A549 (cell line): Measurements from ENCODE around the gene WFDC5. TPM values are rescaled to one million over a fixed set of nuclear protein-coding genes. Genes with fewer than 3 reads are reported as not detected.
A peak's percentile ranks its signal among the peaks of the same experiment; 100 is the strongest.

Experiments used
- ATAC-seq, 2 experiments: fragments of 200-7000 bp in 1 of 2; fragments of >200 bp in 1 of 2; cut with Nextera tagmentation in 1 of 2; cut with Tn5 transposase in 1 of 2; 3 replicates each; pipeline versions ENCODE4 v1.8.0 to v1.9.1; 2018 to 2020; ENCODE audit warnings: mild to moderate bottlenecking in 1 of 2, moderate library complexity in 1 of 2
- CTCF ChIA-PET: fragments of 300-600 bp; sonication (Branson Sonifier 250); formaldehyde crosslinking; extraction: SDS; loops from one replicate; lab custom pipeline; 2021; ENCODE audit warnings: antibody characterized with exemption, inconsistent platforms; lab: Yijun Ruan, JAX
- POLR2A ChIA-PET: fragments of 350-600 bp; formaldehyde crosslinking; extraction: SDS; loops from one replicate; lab custom pipeline; 2021; ENCODE audit warnings: antibody characterized with exemption, inconsistent platforms; lab: Yijun Ruan, JAX
- DNase-seq, 2 experiments: peaks; one replicate each; pipeline versions ENCODE4 v3.0.0 to v3.0.0-alpha.2; 2011 to 2016; ENCODE audit warnings: low read depth in 1 of 2, low spot score in 1 of 2
- FAIRE-seq: peaks from 2 replicates; lab custom pipeline; 2011; peaks lifted over from hg19 to GRCh38; lab: Jason Lieb, UNC
- H3K27ac ChIP-seq, 2 experiments: fragments of >200 bp; sonication (Bioruptor Twin); formaldehyde crosslinking; 3 replicates each; pipeline ENCODE4 v1.5.1; 2016 to 2017
- H3K4me1 ChIP-seq: fragments of >200 bp; sonication (Bioruptor Twin); formaldehyde crosslinking; 3 replicates; pipeline ENCODE4 v1.6.1; 2016
- H3K4me2 ChIP-seq: fragments of >200 bp; sonication (Bioruptor Twin); formaldehyde crosslinking; 3 replicates; pipeline ENCODE4 v1.6.1; 2016
- H3K4me3 ChIP-seq: fragments of >200 bp; sonication (Bioruptor Twin); formaldehyde crosslinking; 3 replicates; pipeline ENCODE4 v1.5.1; 2016
- H3K9me3 ChIP-seq: fragments of >200 bp; sonication (Bioruptor Twin); formaldehyde crosslinking; 3 replicates; pipeline ENCODE4 v1.6.1; 2016
- ATOH8 ChIP-seq: fragments of 250-450 bp; sonication (Bioruptor Pico); IDR thresholded peaks from 2 replicates; pipeline ENCODE4 v1.5.0; 2020; ENCODE audit warnings: low read depth, mild to moderate bottlenecking, moderate library complexity
- CBX2 ChIP-seq: fragments of 200-600 bp; sonication (generic); IDR thresholded peaks from 2 replicates; pipeline ENCODE4 v1.6.1; 2016; ENCODE audit warnings: low read depth, mild to moderate bottlenecking, borderline replicate concordance
- CBX8 ChIP-seq: fragments of 200-600 bp; sonication (generic); IDR thresholded peaks from 2 replicates; pipeline ENCODE4 v1.6.1; 2016
- CHD4 ChIP-seq: fragments of 200-600 bp; sonication (generic); IDR thresholded peaks from 2 replicates; pipeline ENCODE4 v1.6.1; 2016; ENCODE audit warnings: antibody characterized with exemption, mild to moderate bottlenecking, borderline replicate concordance
- CTCF ChIP-seq: fragments of >200 bp; sonication (Bioruptor Twin); formaldehyde crosslinking; IDR thresholded peaks from 3 replicates; pipeline ENCODE4 v1.5.1; 2016
- EHF ChIP-seq: fragments of 250-450 bp; sonication (Bioruptor Pico); IDR thresholded peaks from 2 replicates; pipeline ENCODE4 v1.5.0; 2020; ENCODE audit warnings: mild to moderate bottlenecking
- EHMT2 ChIP-seq: fragments of 200-600 bp; sonication (generic); IDR thresholded peaks from 2 replicates; pipeline ENCODE4 v1.6.1; 2016; ENCODE audit warnings: antibody characterized with exemption, low read depth, mild to moderate bottlenecking, moderate library complexity
- EP300 ChIP-seq, 2 experiments: fragments of >200 bp; sonication (Bioruptor Twin); formaldehyde crosslinking; IDR thresholded peaks; 2 replicates in 1 of 2; 3 replicates in 1 of 2; pipeline ENCODE4 v1.6.1; 2016 to 2017
- HOXB13 ChIP-seq: fragments of 250-450 bp; sonication (Bioruptor Pico); IDR thresholded peaks from 2 replicates; pipeline ENCODE4 v1.5.0; 2020; ENCODE audit warnings: low read depth, mild to moderate bottlenecking, moderate library complexity
- KDM1A ChIP-seq: fragments of 200-600 bp; sonication (generic); IDR thresholded peaks from 2 replicates; pipeline ENCODE4 v1.6.1; 2016; ENCODE audit warnings: low read depth, mild to moderate bottlenecking
- KDM5A ChIP-seq: fragments of 200-600 bp; sonication (generic); IDR thresholded peaks from 2 replicates; pipeline ENCODE4 v1.6.1; 2016; ENCODE audit warnings: antibody characterized with exemption, mild to moderate bottlenecking
- MYC ChIP-seq: IDR thresholded peaks from 2 replicates; pipeline ENCODE4 v1.6.1; 2012; ENCODE audit warnings: mild to moderate bottlenecking, inconsistent platforms, low read length, improper control_type of control experiment, borderline replicate concordance
- POLR2A ChIP-seq: IDR thresholded peaks from 2 replicates; pipeline ENCODE4 v1.6.1; 2012; ENCODE audit warnings: mild to moderate bottlenecking, low read length
- RCOR1 ChIP-seq: fragments of 150-350 bp; IDR thresholded peaks from 2 replicates; pipeline ENCODE4 v1.6.1; 2014; ENCODE audit warnings: antibody characterized with exemption, low read length, low read depth
- SREBF2 ChIP-seq: fragments of 450-650 bp; IDR thresholded peaks from 2 replicates; pipeline ENCODE4 v1.6.1; 2014; ENCODE audit warnings: mild to moderate bottlenecking, moderate library complexity
- TFCP2L1 ChIP-seq: fragments of 250-450 bp; sonication (Bioruptor Pico); IDR thresholded peaks from 2 replicates; pipeline ENCODE4 v1.5.0; 2021; ENCODE audit warnings: mild to moderate bottlenecking
- ZSCAN20 ChIP-seq: fragments of 250-450 bp; sonication (Bioruptor Pico); IDR thresholded peaks from 2 replicates; pipeline ENCODE4 v1.8.0; 2022; ENCODE audit warnings: mild to moderate bottlenecking, moderate library complexity
- WGBS: methylation state at CpG from one replicate; pipeline ENCODE4 v1.1.6; 2017; ENCODE audit errors: missing lambda C conversion rate; 5-methylcytosine and 5-hydroxymethylcytosine counted together
- polyA minus RNA-seq: library from RNA; depleted of rRNA, polyadenylated mRNA; stranded (reverse); fragments of >200 nt; gene quantifications from 2 replicates; pipeline ENCODE4 v1.2.3, GENCODE V29; 2011; rRNA and poly(A)+ RNA removed
- polyA plus RNA-seq, 4 experiments: library from polyadenylated mRNA; depleted of rRNA in 3 of 4; stranded (reverse); fragments of >200 nt; fragmentation: RNase III in 1 of 4; extraction: RNeasy Plus Mini Kit Qiagen cat#74134 plus additional on column Dnase treatment in 1 of 4; gene quantifications; 2 replicates in 3 of 4; 3 replicates in 1 of 4; pipeline ENCODE4 v1.2.3, GENCODE V29; 2011 to 2017
- TF ChIP-seq, protein P1 (sequence below): fragments of 200-600 bp; sonication (generic); IDR thresholded peaks from 2 replicates; pipeline ENCODE4 v1.6.1; 2016; ENCODE audit warnings: antibody characterized with exemption, mild to moderate bottlenecking, moderate library complexity

Gene WFDC5
- polyA plus RNA-seq (2011; rRNA removed) (not detected in 2 replicates), polyA plus RNA-seq (2017; fragmentation: RNase III; extraction: RNeasy Plus Mini Kit Qiagen cat#74134 plus additional on column Dnase treatment) (not detected in 3 replicates), polyA minus RNA-seq (not detected in 2 replicates)
- polyA plus RNA-seq (2012; cell fraction: cytosol; rRNA removed) = not detected in 2 replicates
- polyA plus RNA-seq (2012; cell fraction: nucleus; rRNA removed) = not detected in 2 replicates

- POLR2A ChIA-PET = no interaction called here
These were observed at the start of gene WFDC5 for GRCh38 chr20:45114465-45115385. WFDC5 (minus strand) TSS chr20:45115174; CDS start chr20:45115083, 91 bp downstream.

GRCh38 chr20:45163083-45163803 lies 48.3 kb upstream of the WFDC5 start:
- WGBS = 0% methylated on average over 1 of the region's 1 CpG
- FAIRE-seq (no peak), ATAC-seq (no peak)
- CTCF ChIA-PET = interaction anchor here (1.0 to 1.8 kb wide), 3 partner anchors 23 to 130 kb away, joined by 3 to 8 read pairs (median 3); no protein-coding TSS in a partner anchor
- TF ChIP-seq KDM5A (no peak), EHF (no peak), CTCF (no peak), SREBF2 (no peak), POLR2A (no peak), CBX8 (no peak), RCOR1 (no peak), EHMT2 (no peak), HOXB13 (CRISPR knock-in tag) (no peak)
- TF ChIP-seq, all 56 proteins: peak for 0
- Histone ChIP-seq H3K4me1 (no peaks in the 10 kb centered on the region), H3K9me3 (0 out of 3 replicates have a peak, but pooled peaks cover 3% of the 10 kb centered on the region), H3K4me2 (no peak overlapping the region), H3K4me3 (no peak overlapping the region), H3K27ac (no peak overlapping the region)
- no peak for DNase-seq
- POLR2A ChIA-PET = no interaction called here

More at GRCh38 chr20:45114465-45115385, at the start of gene WFDC5:
- FAIRE-seq (no peak), ATAC-seq (peak in 1 of 2 experiments; percentile 39; a peak in 2 of 6 replicates), DNase-seq (no peak)
- WGBS = 42% methylated on average over 13 of the region's 16 CpGs
- Histone ChIP-seq H3K4me3 (no peak within 1 kb of the TSS), H3K4me2 (no peak within 1 kb of the TSS), H3K9me3 (no peaks in the 10 kb centered on the region), H3K27ac (no peak within 1 kb of the TSS), H3K4me1 (no peaks in the 10 kb centered on the region)
- TF ChIP-seq EHF = no peak
- TF ChIP-seq CHD4 = no peak
- TF ChIP-seq ATOH8 (CRISPR knock-in tag) = no peak
- TF ChIP-seq CBX2 = no peak
- TF ChIP-seq EP300 (IDR thresholded peaks at IDR 0.05) = no peak
- TF ChIP-seq KDM1A = no peak
- no peak for TF ChIP-seq TFCP2L1
- TF ChIP-seq, protein P1, sequence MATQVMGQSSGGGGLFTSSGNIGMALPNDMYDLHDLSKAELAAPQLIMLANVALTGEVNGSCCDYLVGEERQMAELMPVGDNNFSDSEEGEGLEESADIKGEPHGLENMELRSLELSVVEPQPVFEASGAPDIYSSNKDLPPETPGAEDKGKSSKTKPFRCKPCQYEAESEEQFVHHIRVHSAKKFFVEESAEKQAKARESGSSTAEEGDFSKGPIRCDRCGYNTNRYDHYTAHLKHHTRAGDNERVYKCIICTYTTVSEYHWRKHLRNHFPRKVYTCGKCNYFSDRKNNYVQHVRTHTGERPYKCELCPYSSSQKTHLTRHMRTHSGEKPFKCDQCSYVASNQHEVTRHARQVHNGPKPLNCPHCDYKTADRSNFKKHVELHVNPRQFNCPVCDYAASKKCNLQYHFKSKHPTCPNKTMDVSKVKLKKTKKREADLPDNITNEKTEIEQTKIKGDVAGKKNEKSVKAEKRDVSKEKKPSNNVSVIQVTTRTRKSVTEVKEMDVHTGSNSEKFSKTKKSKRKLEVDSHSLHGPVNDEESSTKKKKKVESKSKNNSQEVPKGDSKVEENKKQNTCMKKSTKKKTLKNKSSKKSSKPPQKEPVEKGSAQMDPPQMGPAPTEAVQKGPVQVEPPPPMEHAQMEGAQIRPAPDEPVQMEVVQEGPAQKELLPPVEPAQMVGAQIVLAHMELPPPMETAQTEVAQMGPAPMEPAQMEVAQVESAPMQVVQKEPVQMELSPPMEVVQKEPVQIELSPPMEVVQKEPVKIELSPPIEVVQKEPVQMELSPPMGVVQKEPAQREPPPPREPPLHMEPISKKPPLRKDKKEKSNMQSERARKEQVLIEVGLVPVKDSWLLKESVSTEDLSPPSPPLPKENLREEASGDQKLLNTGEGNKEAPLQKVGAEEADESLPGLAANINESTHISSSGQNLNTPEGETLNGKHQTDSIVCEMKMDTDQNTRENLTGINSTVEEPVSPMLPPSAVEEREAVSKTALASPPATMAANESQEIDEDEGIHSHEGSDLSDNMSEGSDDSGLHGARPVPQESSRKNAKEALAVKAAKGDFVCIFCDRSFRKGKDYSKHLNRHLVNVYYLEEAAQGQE = no peak
- no peak for TF ChIP-seq EHMT2
- no peak for TF ChIP-seq MYC
- TF ChIP-seq HOXB13 (CRISPR knock-in tag) = no peak
- no peak for TF ChIP-seq ZSCAN20 (CRISPR knock-in tag)
- CTCF ChIA-PET = interaction anchor here (1.2 to 13.7 kb wide), 5 partner anchors 9 to 104 kb away, joined by 4 to 155 read pairs (median 27); no protein-coding TSS in a partner anchor
